ENCODE data around the gene LHX1.

Gene LHX1

GRCh38 chr17:36935671-36936454, 1.4 kb upstream of the LHX1 start:
- H3K27ac ChIP-seq: no peak overlapping the region
- TF ChIP-seq CTCF (conservative IDR thresholded peaks at IDR 0.05) (no peak), ZFX (IDR thresholded peaks at IDR 0.05) (no peak)

- H3K27ac ChIP-seq: no peak overlapping the region
- no peak for TF ChIP-seq ZFX (IDR thresholded peaks at IDR 0.05)
- no peak for TF ChIP-seq CTCF (conservative IDR thresholded peaks at IDR 0.05)
Observed at GRCh38 chr17:36936455-36937000, 747 bp upstream of the LHX1 start.

- H3K27ac ChIP-seq: no peak overlapping the region
- no peak for TF ChIP-seq CTCF (conservative IDR thresholded peaks at IDR 0.05)
- TF ChIP-seq ZFX (IDR thresholded peaks at IDR 0.05): no peak; the same call in 1 of the 2 replicates
Observed at GRCh38 chr17:36937959-36938565, 787 bp downstream of the LHX1 start.

- TF ChIP-seq CTCF (conservative IDR thresholded peaks at IDR 0.05) (no peak), ZFX (IDR thresholded peaks at IDR 0.05) (no peak)
- no peak overlapping the region for H3K27ac ChIP-seq
Observed at GRCh38 chr17:36938566-36939051, 1.3 kb downstream of the LHX1 start.

- H3K27ac ChIP-seq: no peak overlapping the region
- TF ChIP-seq CTCF (conservative IDR thresholded peaks at IDR 0.05) (no peak), ZFX (IDR thresholded peaks at IDR 0.05) (no peak)
Observed at GRCh38 chr17:36939052-36939801, 2.0 kb downstream of the LHX1 start.

- TF ChIP-seq CTCF (conservative IDR thresholded peaks at IDR 0.05): no peak
- TF ChIP-seq ZFX (IDR thresholded peaks at IDR 0.05): no peak
- no peak overlapping the region for H3K27ac ChIP-seq
Observed at GRCh38 chr17:36939802-36940312, 2.6 kb downstream of the LHX1 start.

All from C4-2B (cell line).